Stimulated activated CD4-positive, alpha-beta T cell treated with anti-CD3 and anti-CD28 coated beads, Interleukin-2, amount 100 ng/mL, for 48 hours (primary cell): ENCODE measurements around the gene SHISA9.

ENCODE experiments used
- DNase-seq, 2 donors: peaks; one replicate each; pipeline ENCODE4 v3.0.0-alpha.2; 2020

Gene SHISA9

GRCh38 chr16:13032911-13033310, 131.5 kb downstream of the SHISA9 start:
- DNase-seq: no peak

- peak; percentile 7 to 16 for DNase-seq
These were observed 135.2 kb downstream of the SHISA9 start for GRCh38 chr16:13036600-13036999.

DNA sequence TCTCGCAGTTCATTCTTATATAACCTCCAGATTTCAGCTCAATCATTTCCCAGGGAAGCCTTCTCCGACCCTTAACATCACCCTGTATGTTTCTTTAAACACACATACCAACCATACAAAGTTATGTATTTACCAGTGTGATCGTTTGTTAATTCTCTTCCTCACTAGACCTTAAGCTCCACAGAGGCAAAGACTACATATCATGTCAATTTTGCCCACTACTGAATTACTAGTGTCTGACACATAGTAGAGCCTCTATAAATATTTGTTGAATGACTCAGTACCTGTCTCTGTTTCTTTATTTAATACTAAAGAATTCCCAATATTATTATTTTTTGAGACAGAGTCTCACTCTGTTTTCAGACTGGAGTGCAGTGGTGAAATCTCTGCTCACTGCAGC, 137.2 kb downstream of the SHISA9 start:
- DNase-seq: no peak

DNA sequence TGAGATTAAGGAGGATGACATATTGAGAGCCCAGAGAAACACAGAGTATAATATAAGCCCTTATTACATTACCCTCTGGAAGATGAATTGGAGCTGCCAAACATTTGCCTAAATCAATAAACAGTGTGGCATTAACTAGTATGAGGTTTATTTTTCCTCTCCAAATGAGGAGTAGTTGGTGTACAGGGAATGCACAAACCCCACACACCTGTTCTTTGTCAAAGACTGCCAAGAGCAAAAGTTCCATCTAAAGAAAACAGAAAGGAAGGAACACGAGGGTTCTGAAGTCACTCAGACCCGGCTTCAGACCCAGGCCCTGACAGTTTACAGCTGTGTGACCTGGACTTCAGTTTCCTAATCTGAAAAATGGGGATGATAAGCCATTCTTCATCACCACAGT, 138.1 kb downstream of the SHISA9 start:
- DNase-seq: no peak

DNA sequence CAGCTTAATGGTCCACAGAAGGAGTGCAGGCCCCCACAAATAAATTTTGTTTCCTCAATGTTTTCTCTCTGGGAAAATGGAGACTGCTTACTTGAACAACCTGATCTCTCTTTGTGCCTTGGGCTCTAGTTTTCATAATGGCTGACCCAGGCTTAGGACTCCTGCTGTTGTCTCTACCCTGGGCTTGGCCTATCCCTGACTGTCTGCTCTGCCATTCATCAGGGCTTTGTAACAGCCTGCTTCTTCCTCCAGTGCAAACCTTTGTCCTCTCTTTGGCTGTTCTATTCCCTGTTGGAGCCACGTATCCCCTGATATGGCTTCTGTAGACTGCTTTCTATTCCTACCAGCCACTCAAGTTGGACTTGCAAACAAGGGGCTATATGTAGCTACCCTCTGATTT, 139.8 kb downstream of the SHISA9 start:
- no peak for DNase-seq

- DNase-seq: no peak
These were observed 140.4 kb downstream of the SHISA9 start for GRCh38 chr16:13041646-13042290.

DNA sequence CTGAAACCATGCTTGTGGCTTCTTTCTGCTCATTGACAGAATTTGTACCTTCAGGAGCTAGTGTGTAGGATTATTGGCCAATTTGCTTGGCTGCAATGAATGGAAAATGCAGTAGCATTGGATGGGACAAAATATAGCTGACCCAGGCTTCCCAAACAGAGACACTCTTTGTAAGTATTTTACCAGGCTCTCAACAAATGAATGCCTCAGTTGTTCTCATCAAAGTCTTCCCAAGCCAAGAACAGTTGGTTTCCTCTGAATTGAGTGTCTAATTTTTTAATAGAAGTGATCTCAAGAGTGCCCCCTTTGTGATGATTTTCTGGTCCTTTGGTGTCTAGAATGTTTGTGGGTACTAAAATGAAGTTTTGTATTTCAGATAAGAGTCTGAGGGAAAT, 140.9 kb downstream of the SHISA9 start:
- no peak for DNase-seq

DNA sequence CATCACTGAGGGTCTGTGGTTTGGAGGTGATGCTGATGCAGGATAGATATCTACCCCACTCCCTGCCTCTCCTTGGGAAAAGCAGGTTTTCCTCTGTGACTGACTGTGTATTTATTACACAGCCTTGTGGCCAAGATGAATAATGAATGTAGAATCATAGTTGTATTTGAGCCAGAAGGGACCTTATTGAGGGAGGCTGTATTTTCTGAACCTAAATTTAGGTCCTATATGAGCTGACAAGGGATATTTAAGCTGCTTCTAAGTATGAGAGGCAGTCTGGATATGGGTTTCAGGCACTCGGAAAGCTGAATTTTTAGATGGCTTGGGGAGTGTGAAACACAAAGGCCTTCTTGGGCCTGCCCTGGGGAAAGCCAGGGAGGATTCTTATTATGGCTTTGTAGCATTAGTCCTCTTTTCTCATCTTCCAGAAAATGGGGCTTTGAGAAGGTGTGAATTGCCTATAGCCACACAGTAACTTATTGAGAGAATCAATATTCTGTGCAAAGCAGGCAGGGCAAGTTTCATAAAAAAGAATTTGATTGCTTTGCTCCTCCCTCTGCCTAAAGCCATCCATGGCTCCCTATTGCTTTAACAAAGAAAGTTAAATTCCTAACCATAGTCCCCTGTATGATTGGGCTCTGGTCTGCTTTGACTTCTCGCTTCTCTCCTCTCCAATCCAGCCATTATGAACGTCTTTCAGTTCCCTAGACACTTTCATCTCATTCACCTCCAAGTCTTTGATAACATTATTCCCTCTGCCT, 144.8 kb downstream of the SHISA9 start:
- DNase-seq: no peak

GRCh38 chr16:13047276-13047675, 145.9 kb downstream of the SHISA9 start:
- no peak for DNase-seq

DNA sequence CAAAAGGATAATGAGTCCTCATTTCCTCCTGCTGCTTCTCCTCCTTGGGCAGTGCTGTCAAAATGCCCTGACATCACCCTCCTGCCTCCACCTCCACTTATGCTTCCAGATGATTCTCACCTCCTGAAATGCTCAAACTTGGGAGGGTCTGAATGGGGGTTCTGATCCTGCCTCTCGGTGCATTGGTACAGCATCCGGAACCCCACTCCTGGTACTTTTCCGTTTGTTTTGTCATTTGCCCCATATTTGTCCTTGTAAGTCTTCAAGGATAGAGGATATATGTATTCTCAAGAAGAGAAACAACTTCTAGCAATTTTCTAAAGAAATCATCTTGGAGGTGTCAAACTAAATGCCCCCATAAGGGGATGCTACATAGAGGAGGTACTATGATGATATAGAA, 148.3 kb downstream of the SHISA9 start:
- DNase-seq: no peak

DNA sequence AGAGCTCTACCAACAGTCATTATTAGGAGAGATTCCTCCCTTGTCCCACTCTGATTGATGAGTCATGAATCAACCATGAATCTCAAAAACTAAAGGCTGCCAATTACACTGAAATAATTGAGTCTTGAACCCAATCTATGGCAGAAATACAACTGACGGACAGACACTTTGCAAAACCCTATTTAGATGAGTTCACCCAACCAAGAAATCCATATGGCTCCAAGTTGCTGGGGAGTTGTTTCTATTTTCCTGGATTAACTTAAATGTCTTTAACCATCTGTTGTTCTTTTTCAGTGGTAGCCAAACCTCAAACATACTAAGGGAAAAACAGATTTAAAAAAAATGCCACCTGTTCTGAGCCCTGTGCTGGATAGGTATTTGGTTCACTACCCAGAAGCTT, 151.0 kb downstream of the SHISA9 start:
- no peak for DNase-seq

DNA sequence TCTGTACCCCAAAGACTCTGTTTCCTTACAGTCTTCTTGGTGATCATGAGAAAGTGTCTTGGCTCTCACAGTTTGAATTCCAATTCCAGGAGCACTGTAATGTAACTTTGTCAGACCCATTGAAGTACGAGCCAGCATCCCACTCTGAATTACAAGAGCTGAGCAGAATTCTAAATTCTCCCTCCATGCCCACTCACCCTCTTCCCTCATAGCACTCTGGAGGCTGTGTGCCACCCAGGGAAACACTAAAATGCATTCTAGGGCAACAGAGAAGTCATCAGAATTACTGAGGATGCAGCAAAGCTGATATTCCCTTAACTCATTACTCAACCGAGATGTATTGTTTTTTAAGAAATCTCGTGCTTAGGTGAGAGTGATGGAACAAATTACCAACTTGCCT, 154.1 kb downstream of the SHISA9 start:
- DNase-seq: no peak

DNA sequence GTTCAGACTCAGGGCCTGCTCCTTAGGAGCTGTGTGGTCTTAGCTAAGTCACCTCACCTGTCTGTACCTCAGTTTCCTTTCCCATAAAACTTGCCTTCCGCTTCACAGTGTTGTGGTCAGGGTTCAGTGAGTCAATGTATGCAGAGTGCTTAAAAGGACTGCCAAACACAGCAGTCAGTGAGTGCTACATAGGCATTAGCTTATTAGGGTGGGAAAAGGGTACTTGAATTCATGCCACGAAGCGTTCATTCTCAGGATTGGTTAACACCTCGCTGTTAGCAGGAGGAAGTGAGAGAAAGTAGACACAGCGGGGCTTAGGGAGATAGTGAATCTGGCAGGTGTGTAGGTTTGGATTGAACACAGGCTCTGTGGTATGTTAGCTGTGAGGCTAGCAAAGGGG, 155.2 kb downstream of the SHISA9 start:
- DNase-seq: no peak

GRCh38 chr16:13060932-13061331, 159.5 kb downstream of the SHISA9 start:
- no peak for DNase-seq

DNA sequence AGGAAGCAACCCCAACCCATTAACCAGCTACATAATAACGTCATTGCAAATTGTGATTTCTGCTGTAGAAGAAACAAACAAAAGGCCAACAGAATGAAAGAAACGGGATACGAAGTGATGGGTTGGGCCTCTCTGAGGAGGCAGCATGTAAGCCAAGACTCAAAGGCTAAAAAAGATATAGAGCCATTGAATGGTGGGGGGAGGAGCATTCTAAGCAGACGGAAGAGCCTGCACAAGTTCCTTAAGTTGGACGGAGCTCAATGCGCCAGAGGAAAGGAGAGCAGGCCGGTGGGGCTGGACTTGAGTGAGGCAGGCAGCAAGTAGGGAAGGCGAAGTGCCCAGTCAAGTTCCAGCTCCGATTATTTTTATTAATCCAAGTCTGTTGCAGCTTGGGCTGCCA, 160.3 kb downstream of the SHISA9 start:
- DNase-seq: no peak

DNA sequence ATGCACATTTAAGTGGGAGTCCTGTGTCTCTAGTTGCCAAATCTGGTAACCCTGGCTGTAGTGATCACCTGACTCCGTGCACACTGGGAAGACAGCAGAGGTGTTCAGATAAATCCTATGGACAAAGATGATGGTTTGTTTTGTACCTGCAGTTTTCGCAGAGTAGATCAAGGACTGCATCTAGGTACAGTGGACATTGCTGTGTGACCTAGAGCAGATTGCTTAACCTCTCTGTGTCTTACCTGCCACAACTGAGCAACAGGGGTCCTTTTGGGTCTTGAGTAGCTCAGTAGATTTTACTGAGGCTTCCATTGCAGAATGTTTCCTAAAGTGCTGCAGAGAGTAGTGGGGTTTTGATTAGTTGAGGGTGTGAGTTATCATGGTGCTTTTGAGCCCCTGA, 160.8 kb downstream of the SHISA9 start:
- no peak for DNase-seq

DNA sequence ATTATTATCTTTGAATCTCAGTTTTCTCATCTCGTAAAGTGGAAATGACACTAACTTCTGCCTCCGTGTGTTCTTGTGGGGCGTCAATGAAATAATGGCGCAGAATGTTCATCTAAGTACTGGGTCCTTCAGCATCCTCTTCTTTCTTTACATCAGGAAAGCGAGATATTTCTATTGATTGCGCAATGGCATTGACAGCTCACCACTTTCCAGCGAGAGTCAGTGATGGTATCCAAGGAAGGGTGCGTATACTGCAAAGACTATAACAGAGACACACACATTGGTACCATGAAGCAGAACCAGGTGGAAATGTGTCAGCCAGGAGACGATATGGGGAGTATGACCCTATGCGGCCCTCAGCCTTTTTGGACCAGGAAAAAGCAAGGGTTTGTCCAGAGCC, 162.1 kb downstream of the SHISA9 start:
- DNase-seq: no peak

- no peak for DNase-seq
These were observed 163.4 kb downstream of the SHISA9 start for GRCh38 chr16:13064821-13065220.

DNA sequence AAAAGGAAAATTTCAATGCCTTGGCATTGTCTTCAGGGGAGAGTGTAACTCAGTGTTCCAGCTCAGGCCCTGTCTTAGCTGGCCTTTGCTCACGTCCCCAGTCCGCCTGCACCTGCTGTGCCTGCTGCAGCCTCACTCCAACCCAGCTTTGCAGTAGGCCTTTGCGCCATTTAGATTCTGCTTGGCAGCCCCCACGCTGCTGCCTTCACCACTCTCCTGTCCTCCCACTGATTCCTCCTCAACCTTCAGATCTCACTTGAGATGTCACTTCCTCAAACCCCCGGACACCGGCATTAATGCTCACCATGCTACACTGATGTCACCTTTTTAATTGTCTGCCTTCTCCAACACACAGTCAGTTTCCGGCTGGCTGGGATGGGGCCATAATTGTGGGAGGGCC, 166.2 kb downstream of the SHISA9 start:
- no peak for DNase-seq

- DNase-seq: no peak
These were observed 167.7 kb downstream of the SHISA9 start for GRCh38 chr16:13068912-13069583.

DNA sequence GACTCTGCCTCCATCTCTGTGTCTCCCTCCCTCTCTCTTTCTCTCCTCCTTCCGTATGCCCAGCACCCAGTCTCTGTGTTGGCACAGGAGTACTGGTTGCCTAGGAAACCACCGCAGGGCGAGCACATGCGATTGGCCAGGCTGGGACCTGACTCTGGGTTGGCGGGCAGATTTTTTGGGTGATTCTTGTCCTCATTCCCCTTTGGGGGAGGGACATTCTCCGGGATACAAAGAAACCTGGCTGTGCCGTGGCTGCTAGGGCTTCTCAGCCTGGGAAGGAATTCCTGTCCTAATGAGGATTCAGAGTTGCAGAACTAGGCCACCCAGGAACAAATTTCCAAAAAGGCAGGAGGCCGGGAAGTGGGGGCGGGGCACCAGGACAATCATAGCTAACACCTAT, 168.9 kb downstream of the SHISA9 start:
- no peak for DNase-seq

GRCh38 chr16:13076878-13077277, 175.5 kb downstream of the SHISA9 start:
- DNase-seq: no peak

GRCh38 chr16:13077816-13078215, 176.4 kb downstream of the SHISA9 start:
- no peak for DNase-seq

- DNase-seq: no peak
These were observed 179.1 kb downstream of the SHISA9 start for GRCh38 chr16:13080531-13080930.
